NCI-H2029 (cell line): ENCODE measurements around the gene IPCEF1.
A peak's percentile ranks its signal among the peaks of the same experiment; 100 is the strongest.
"Not testable (repeated sequence)": the region's sequence is repeated elsewhere in the genome, so short reads cannot be mapped to it uniquely, and the experiment has no call there.

Experiments
- DNase-seq: peaks from one replicate; lab custom pipeline; 2025; lab: John Stamatoyannopoulos, UW

Gene IPCEF1

DNA sequence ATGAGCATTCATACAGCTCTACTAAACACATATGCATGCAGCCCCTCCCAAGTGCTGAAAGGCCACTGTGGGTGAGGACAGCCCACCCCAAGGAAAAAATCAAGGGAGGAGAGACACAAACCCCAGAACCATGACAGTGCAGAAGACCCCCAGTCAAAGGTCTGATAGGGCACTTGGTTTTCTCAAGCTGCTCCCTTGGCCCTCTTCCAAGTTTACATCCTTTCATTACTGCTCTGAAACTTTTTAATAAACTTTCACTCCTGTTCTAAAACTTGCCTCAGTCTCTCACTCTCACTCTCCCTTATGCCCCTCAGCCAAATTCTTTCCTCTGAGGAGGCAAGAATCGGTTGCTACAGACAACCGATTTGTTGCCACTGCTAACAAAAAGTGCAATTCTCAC, 24.9 kb downstream of the IPCEF1 start:
- DNase-seq, result no peak

DNA sequence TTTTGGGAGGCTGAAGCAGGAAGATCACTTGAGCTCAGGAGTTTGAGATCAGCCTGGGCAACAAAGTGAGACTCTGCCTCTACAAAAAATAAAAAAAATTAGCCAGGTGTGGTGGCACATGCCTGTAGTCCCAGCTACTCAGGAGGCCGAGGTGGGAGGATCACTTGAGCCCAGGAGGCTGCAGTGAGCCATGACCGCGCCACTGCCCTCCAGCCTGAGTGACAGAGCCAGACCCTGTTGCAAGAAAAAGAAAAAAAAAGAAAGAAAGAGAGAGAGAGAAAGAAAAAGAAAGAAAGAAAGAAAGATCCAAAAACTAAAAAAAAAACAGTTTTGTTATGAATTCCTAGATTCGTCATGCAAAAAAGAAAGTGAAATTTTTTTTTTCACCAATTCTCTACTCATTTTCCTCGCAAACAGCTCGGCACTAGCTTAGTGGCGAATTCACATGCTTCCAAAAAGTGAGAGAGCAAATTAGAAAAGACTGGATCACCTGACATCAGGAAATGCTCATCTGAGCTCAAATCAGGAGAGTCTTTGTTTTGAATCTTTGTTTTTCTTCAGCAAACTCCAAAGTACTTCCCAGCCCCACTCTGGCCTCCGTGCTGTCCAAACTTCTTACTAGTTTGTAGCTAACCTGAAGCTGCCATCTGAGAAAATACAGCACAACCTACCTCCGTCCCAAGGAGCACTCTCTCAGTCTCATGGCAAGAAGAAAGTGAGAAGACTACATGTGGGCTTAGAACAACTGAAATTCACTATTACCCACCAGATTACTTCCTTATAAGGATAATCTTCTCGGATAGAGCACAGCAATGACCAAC, 27.0 kb downstream of the IPCEF1 start:
- no peak for DNase-seq

DNA sequence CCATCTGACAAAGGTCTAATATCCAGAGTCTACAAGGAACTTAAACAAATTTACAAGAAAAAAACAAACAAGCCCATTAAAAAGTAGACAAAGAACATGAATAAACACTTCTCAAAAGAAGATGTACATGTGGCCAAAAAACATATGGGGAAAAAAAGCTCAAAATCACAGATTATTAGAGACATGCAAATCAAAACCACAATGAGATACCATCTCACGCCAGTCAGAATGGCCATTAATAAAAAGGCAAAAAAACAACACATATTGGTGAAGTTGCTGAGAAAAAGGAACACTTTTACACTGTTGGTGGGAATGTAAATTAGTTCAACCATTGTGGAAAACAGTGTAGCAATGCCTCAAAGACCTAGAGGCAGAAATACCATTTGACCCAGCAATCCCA, 29.3 kb downstream of the IPCEF1 start:
- not testable (repeated sequence) for DNase-seq

DNA sequence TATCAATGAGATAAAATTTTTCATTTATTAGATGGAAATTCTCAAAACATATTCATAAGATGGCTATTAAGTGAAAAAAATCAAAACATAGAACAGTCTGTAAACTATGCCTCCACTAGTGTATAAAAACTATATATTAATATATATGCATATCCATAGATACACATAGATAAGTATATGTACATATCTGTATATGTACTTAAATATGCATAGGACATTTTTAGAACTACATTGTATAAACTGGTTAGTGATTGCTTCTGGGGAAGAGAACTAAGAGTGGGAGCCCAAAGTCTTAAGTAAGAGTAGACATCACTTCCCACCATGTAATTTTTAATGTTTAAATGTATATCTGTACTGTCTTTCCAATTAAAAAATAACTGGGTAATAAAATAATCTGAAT, 31.5 kb downstream of the IPCEF1 start:
- DNase-seq, result no peak

DNA sequence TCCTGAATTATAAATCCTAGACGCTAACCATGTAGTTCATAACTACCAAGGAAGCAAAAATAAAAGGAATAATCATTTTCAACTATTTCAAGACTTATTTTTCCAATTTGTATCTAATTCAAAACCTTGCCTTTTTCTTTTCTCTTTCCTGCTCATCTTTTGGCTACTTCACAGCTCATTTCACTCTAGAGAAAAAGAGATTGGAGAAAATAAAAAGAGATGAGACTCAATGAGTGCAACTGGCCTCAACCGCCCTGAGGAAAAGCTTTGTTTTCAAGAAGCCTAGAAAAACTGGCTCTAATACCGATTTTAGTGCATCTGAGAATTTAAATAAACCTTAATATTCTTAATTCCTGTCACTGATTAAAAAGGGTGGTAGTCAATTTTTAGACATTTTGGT, 36.4 kb downstream of the IPCEF1 start:
- DNase-seq, result no peak

DNA sequence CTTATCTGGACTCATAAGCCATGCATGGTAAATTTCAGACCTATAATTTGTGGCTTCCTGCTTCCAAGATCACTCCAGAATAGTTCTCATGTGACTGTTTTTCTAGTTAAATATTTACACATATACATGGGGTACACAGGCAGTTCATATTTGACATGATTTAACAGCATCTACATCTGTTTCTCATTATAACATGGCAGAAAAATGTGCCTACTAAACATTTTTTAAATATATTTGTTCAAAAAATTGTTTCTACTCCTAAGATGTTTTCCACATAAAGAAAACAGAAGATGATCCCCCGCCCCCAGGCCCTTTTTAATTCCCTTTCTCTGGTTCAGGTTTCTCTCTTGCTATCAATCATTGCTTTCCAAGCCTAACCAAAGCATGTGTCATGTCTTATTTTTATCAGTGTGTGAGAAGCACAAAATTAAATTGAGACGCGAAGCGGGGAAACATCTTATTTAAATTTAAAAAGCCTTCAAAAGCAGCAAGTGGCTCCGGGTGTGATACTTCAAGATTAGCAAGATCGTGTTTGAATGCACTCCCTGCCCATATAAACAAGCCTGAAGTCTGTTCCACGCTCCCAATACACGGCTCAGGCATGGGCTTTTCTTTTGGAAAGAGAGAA, 37.3 kb downstream of the IPCEF1 start:
- DNase-seq, result peak; percentile 8

DNA sequence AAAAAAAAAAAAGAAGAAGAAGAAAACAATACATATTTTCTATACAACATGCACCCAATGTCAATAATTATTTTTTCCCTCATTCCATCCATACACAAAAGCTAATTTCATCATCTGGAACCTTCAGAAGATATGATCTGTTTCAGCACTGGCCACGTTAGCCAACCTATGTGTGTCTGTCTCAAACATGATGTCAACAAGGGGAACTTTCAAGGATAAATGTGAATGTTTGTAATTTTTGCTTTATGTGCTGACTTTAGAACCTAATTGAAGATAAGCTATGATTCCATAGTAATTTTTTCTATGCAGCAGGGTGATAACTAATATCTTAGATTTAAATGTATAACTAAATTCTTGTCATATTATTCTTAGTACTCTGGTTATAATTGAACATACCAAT, 37.9 kb downstream of the IPCEF1 start:
- DNase-seq, result no peak

DNA sequence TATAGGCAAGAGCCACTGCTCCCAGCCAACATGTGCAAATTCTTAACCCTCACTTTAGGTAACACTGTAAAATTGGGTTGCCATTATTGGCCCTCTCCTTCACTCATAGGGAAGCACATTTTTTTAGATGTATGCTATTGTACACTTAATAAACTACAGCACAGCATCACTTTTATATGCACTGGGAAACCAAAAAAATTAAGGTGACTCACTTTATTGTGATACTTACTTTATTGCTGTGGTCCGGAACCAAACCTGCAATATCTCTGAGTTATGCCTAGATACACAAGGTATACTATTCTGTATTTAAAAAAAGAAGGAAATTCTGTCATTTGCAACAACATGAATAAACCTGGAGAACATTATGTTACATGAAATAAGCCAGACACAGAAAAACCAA, 40.5 kb downstream of the IPCEF1 start:
- no peak for DNase-seq

DNA sequence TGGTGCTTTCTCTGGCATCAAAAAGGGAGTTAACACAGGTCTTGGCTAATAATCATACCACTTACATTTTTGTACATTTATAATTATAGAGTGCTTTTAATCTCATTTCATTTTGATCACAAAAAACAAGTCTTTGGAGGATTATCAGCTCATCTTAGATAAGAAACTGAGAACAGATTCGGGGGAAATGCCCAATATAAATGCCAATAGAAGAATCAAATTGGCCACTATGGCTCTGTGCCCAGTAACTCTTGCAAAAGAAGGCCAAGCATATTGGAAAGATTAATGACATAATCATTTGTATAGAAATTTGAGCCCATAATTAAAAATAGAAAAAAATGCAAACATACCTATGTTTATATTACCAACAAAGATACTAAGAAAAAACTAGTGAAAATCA, 42.5 kb downstream of the IPCEF1 start:
- no peak for DNase-seq

DNA sequence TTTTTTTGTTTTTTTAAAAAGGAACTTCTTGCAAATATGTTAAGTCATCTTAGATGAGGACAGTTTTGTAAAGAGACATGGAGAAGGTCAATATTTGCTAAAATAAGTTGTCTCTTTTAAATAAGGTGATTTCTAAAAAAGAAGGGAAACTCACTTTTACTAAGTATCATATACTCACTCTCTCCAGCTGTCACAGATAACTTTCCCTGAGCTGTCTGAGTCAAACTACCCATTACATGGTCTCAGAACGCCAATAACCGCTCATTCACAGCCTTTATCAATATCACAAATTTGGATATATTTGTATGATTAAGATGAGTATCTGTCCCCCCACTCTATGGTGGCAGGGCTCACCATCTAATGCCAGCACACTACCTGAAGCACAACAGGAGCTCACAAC, 47.6 kb downstream of the IPCEF1 start:
- DNase-seq, result no peak

DNA sequence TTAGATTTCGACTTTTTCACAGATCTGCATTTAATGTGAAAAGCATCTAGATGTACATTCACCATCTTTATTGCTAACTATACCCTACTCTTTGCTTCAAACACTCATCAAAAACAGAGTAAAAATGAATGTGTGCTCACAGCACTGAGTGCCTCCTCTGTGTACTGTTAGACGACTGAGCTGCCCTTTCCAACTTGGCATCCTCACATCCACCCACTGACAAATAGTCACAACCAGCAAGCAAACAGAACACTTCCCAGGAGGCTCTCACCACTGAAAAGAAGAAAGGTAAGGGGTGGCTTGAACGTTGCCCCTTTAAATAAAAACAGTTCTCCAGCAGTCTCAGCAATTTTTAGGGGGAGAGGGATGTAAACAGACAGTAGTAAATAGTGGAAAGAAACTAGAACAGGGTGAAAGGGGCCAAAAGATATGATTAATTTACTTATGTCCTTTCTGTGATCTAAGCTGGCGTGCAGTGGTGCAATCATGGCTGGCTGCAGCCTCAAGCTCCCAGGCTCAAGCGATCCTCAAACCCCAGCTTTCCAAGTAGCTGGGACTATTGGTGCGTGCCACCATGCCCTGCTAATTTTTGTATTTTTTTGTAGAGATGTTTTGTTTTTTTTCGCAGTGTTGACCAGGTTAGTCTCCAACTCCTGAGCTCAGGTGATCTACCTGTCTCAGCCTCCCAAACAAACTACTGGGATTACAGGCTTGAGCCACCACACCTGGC, 48.7 kb downstream of the IPCEF1 start:
- no peak for DNase-seq

DNA sequence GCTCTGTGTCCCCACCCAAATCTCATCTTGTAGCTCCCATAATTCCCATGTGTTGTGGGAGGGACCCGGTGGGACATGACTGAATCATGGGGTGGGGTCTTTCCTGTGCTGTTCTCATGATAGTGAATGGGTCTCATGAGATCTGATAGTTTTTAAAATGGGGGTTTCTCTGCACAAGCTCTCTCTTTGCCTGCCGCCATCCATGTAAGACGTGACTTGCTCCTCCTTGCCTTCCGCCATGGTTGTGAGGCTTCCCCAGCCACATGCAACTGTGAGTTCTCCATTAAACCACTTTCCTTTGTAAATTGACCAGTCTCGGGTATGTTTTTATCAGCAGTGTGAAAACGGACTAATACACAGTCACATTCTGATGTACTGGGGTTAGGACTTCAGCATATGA, 49.5 kb downstream of the IPCEF1 start:
- not testable (repeated sequence) for DNase-seq

DNA sequence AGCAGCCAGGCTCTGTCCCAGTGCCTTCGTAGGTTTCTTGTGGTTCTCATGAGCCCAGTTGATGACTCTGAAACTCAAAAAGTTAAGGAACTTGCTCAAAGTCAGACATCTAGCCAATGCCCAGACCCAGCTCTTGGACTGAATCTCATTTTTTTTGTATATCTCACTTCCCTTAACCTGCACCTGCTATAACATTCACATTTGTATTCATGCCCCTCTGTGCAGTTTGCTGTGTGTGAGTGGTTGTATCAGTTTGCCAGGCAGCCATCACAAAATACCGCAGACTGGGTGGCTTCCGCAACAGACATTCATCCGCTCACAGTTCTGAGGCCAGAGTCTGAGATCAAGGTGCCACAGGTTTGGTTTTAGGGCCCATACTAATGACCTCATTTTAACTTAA, 49.9 kb downstream of the IPCEF1 start:
- DNase-seq, result no peak

DNA sequence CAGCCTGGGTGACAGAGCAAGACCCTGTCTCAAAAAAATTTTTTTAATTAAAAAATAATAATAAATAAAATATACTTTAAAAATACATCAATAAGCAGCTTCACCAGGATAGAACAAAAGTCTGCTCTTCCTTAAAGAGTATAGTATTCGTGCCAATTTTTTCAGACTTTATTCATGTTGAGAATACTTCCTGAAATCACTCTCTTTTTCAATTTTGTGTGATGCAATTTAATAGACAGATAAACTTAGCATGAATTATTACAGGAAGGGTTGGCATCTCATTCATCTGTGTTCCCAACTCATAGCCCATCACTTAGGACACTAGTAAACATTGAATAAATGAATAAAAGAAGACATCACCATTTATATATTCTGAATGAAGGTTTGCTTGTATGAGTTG, 52.4 kb downstream of the IPCEF1 start:
- DNase-seq, result no peak

DNA sequence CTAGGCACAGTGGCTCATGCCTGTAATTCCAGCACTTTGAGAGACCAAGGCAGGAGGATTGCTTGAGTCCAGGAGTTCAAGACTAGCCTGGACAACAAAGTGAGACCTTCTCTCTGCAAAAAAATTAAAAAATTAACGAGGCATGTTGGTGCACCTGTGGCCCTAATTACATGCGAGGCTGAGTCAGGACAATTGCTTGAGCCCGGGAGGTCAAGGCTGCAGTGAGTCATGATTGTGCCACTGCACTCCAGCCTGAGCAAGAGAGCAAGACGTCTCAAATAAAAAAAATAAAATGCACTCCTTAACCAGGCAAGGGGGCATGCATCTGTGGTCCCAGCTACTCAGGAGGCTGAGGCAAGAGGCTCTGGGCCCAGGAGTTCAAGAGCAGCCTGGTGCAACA, 53.0 kb downstream of the IPCEF1 start:
- not testable (repeated sequence) for DNase-seq

DNA sequence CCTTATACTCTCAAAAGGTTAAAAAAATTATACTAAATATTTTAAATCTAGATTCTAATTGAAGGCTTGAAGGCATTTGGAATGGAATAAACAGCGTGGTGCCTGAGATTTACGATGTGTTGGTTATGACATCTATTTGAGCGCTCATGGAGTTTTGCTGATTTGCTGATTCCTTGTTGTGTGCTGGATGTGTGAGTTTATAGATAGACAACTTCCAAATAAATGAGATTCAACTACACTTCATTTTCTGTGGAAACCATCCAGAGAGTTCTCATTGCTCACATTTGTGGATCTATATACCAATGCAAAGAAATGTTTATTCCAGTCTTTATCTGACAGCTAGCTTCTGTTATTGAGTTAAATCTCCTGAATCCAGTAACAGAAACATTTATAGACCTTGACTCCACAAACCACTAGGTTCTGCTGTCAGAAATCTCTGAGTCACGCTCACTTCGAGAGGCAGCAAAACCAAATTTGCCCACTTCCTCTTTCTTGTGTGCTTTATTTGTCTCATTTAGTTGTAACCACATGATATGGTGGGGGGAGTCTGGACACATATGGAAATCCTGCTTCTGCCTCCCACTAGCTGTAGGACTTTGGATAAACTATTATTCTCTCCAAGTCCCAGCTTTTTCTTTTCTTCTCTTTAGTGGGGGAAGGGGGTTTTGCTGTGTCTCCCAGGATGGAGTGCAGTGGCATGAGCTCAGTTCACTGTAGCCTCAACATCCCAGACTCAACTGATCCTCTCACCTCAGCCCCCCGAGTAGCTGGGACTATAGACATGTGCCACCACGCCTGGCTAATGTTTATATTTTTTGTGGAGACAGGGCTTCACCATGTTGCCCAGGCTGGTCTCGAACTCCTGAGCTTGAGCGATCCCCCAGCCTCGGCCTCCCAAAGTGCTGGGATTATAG, 54.5 kb downstream of the IPCEF1 start:
- DNase-seq, result no peak

DNA sequence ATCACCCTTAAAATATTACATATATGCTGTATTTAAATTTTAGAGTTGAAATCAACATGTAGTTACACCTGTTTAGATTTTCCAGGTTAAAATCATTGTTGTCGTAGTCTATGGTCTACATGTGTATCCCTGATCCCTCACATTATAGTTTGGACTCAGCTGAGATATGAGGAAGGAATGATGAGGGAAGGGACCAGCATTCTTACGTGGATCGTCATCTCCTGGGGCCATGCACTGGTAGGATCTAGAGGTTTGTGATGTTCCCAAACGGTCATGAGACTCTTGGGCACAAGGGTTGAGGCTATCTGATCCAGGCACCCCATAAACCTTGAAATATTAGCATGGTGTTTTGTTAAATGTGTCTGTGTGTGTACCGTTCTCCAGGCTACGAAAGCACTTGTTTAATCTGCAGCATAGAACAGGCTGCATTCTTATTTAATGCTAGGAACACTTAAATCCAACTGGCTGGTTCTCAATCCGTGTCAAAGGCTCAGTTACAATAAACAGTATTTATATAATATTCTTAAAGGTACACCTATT, 55.4 kb downstream of the IPCEF1 start:
- DNase-seq, result no peak

DNA sequence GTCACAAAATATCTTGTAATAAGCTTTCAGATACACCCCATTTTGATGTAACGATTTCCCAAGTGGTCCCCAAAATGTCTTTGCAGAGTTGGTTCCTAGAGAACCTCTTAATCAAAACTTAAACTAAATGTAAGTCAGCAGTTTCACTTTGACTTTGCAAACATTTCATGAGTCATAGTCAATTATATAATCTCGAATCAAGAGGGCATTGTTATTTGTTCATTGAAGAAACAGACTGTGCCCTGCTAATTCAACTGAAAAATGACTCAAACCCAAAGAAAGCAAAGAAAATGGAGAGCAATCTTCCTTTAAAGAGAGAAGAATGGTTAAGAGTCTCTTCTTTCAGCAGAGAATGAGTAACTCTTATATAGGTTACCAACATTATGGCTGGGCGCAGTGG, 58.3 kb downstream of the IPCEF1 start:
- DNase-seq, result no peak

DNA sequence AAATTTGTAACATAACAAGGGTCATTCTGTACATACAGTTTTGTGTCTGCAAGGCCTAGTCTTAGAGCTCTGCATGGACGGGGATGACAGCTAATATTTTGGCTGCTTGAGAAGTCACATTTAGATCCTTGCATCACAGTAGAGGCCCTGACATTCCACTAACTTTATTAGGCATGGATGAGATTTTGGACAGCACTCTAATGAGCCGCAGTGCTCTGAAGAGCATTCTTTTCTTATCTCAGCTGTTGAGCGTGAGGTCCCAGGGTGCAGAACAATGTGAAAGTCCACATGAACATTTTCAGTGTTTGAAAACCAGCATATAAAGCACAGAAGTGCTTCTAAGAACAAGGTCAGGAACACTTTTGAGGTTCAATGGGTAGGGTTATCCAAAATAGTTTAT, 58.9 kb downstream of the IPCEF1 start:
- DNase-seq, result no peak

DNA sequence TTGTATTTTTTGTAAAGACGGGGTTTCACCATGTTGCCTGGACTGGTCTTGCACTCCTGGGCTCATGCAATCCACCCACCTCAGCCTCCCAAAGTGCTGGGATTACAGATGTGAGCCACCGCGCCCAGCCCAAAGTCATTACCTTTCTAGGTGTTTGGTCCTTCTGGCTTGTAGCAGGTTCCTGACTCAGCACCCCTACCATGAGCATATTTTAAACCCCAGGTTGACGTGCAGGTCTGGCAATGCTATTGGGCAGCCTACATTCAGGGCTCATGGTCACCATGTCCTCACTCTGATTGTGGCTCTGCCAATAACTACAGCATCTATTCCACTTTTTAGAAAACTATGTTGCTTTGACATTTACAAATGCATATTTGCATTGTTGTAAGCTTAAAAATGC, 59.4 kb downstream of the IPCEF1 start:
- DNase-seq, result no peak

DNA sequence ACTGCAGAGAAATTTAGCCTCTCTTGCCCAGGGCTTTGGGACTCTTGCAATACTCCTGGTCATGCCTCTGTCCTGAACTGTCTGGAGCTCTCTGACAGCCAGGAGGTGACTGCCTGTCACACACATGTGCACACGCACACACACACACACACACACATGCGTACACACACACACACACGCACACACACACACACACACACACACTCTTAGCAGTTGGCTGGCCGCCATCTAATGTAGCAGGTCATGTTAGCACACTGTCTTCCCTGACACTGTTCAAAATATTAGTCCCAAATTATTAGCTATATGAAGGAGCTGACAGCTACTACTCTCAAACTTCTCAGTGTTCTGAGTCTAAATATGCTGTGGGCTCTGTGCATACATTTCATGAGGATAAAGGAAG, 60.9 kb downstream of the IPCEF1 start:
- no peak for DNase-seq
